Upper lobe of left lung (tissue), 4 donors: ENCODE measurements around the gene FOLR2.

Source experiments
- EP300 ChIP-seq, 4 donors: sonication (generic); formaldehyde crosslinking; IDR thresholded peaks; one replicate each; pipeline ENCODE4 v1.5.1; 2017; ENCODE audit warnings: antibody characterized with exemption in 4 of 4, control low read depth in 2 of 4
- POLR2A ChIP-seq, 4 donors: fragments of 450-650 bp; IDR thresholded peaks; one replicate each; pipeline ENCODE4 v1.5.1; 2016 to 2017; ENCODE audit warnings: antibody characterized with exemption in 4 of 4, mild to moderate bottlenecking in 2 of 4
- TF ChIP-seq, protein P1 (sequence below), 6 experiments: fragments of 450-650 bp in 4 of 6; fragments of 200-600 bp in 2 of 6; sonication (generic) in 2 of 6; IDR thresholded peaks; one replicate each; pipeline ENCODE4 v1.5.1; 2016 to 2019; ENCODE audit warnings: antibody characterized with exemption in 6 of 6

DNA sequence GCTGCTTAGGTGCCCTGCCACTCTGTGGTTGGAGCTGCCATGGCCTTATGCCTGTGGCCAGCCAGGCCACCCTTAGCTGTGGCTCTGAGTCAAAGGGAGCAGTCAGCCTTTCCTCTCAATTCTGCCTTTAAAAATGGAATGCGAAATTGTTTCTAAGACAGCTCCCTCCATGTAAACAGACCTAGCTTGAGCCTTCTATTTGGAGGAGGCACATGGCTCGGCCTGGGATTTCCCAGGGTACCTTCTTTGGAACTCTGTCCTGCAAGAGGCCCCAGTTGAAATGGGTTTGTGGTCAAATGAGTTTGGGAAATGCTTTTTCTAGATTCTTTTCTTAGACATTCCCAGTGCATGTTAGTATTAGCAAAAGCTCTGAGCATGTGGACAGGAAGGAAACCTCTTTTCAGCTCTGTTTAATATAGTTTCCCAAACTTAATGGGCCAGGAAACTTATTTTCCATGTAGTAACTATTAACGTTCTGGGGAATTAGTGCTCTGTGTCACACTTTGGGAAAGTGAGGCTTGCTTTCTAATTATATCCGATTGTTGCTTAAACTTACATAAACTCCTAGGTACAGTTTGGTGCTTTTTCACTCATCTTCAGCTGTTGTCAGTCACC is 19.6 kb downstream of the FOLR2 start:
- TF ChIP-seq EP300 (IDR thresholded peaks at IDR 0.05) (no peak), POLR2A (IDR thresholded peaks at IDR 0.05) (no peak)
- TF ChIP-seq, protein P1, sequence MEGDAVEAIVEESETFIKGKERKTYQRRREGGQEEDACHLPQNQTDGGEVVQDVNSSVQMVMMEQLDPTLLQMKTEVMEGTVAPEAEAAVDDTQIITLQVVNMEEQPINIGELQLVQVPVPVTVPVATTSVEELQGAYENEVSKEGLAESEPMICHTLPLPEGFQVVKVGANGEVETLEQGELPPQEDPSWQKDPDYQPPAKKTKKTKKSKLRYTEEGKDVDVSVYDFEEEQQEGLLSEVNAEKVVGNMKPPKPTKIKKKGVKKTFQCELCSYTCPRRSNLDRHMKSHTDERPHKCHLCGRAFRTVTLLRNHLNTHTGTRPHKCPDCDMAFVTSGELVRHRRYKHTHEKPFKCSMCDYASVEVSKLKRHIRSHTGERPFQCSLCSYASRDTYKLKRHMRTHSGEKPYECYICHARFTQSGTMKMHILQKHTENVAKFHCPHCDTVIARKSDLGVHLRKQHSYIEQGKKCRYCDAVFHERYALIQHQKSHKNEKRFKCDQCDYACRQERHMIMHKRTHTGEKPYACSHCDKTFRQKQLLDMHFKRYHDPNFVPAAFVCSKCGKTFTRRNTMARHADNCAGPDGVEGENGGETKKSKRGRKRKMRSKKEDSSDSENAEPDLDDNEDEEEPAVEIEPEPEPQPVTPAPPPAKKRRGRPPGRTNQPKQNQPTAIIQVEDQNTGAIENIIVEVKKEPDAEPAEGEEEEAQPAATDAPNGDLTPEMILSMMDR (IDR thresholded peaks at IDR 0.05), result no peak
